PC-9 (cell line): ENCODE measurements around the gene DDIT4. TPM values are rescaled to one million over a fixed set of nuclear protein-coding genes. Genes with fewer than 3 reads are reported as not detected.

Experiments
- BruUV-seq: library from RNA; stranded (reverse); fragments of 400-500 nt; replicated peaks from 2 replicates; lab custom pipeline; 2021; lab: Mats Ljungman, UMichigan
- CTCF ChIA-PET: fragments of 300-600 bp; sonication (Branson Sonifier 250); formaldehyde crosslinking; loops from one replicate; lab custom pipeline; 2022; ENCODE audit warnings: antibody characterized with exemption; lab: Charles Lee
- POLR2A ChIA-PET: fragments of 300-600 bp; sonication (Branson Sonifier 250); formaldehyde crosslinking; loops from one replicate; lab custom pipeline; 2022; ENCODE audit warnings: antibody characterized with exemption; ENCODE audit not compliant: unreplicated experiment; lab: Charles Lee
- DNase-seq, 2 experiments: peaks; one replicate each; pipeline versions ENCODE4 v3.0.0 to v3.0.0-alpha.2; 2015 to 2022; ENCODE audit warnings: mixed read lengths in 1 of 2
- H2AFZ ChIP-seq: fragments of 200-600 bp; sonication (generic); 2 replicates; pipeline ENCODE4 v1.8.1; 2017; ENCODE audit warnings: antibody characterized with exemption
- H3F3A ChIP-seq: fragments of 200-600 bp; sonication (generic); 2 replicates; pipeline ENCODE4 v1.8.1; 2017; ENCODE audit warnings: antibody characterized with exemption, mild to moderate bottlenecking, low read depth; ENCODE audit not compliant: insufficient read depth
- H3K27ac ChIP-seq: fragments of 200-600 bp; sonication (generic); 2 replicates; pipeline ENCODE4 v1.6.1; 2016; ENCODE audit warnings: mixed run types
- H3K27me3 ChIP-seq: fragments of 200-600 bp; sonication (generic); 2 replicates; pipeline ENCODE4 v1.6.1; 2016; ENCODE audit warnings: low read depth, mixed run types; ENCODE audit not compliant: insufficient read depth
- H3K36me3 ChIP-seq: fragments of 200-600 bp; sonication (generic); 2 replicates; pipeline ENCODE4 v1.6.1; 2016; ENCODE audit warnings: low read depth, mixed run types
- H3K4me1 ChIP-seq: fragments of 200-600 bp; sonication (generic); replicated peaks from 2 replicates; pipeline ENCODE4 v1.6.1; 2016; ENCODE audit warnings: mixed run types; ENCODE audit not compliant: insufficient read depth
- H3K4me2 ChIP-seq: fragments of 200-600 bp; sonication (generic); 2 replicates; pipeline ENCODE4 v1.6.1; 2017; ENCODE audit warnings: mixed run types
- H3K4me3 ChIP-seq: fragments of 200-600 bp; sonication (generic); 2 replicates; pipeline ENCODE4 v1.6.1; 2016; ENCODE audit warnings: mixed run types
- H3K79me2 ChIP-seq: fragments of 200-600 bp; sonication (generic); 2 replicates; pipeline ENCODE4 v1.6.1; 2017; ENCODE audit warnings: low read depth, mixed run types
- H3K9me2 ChIP-seq: fragments of 200-600 bp; sonication (generic); 2 replicates; pipeline ENCODE4 v1.8.1; 2017; ENCODE audit warnings: mild to moderate bottlenecking; ENCODE audit not compliant: insufficient read depth
- H3K9me3 ChIP-seq: fragments of 200-600 bp; sonication (generic); 2 replicates; pipeline ENCODE4 v1.8.1; 2016; ENCODE audit warnings: low read depth; ENCODE audit not compliant: insufficient read depth
- H4K20me1 ChIP-seq: fragments of 200-600 bp; sonication (generic); 2 replicates; pipeline ENCODE4 v1.8.1; 2017; ENCODE audit not compliant: insufficient read depth
- EZH2 ChIP-seq: fragments of 200-600 bp; sonication (generic); IDR thresholded peaks from 2 replicates; pipeline ENCODE4 v1.8.0; 2017; ENCODE audit warnings: antibody characterized with exemption, low read depth
- intact Hi-C: fragments of 100-400 bp; cut with micrococcal nuclease; formaldehyde crosslinking; loops from one replicate; pipeline ENCODE4 v1.10.0; 2022; ENCODE audit not compliant: unreplicated experiment
- total RNA-seq: library from RNA; stranded (reverse); gene quantifications from 2 replicates; pipeline ENCODE4 v1.2.3, GENCODE V29; 2021
- TF ChIP-seq, protein P1 (sequence below): fragments of 200-600 bp; sonication (generic); conservative IDR thresholded peaks from 2 replicates; pipeline ENCODE4 v1.6.1; 2017; ENCODE audit warnings: mixed run types, antibody characterized with exemption, mild to moderate bottlenecking, moderate library complexity

DDIT4 gene
- total RNA-seq, 1 experiment from 2014 or later: 212 TPM

GRCh38 chr10:72257051-72257892 is 16.5 kb upstream of the DDIT4 start:
- no peaks in the 10 kb centered on the region for H3K9me3 ChIP-seq
- ChIA-PET CTCF (interaction anchor here (0.7 kb wide), 1 partner anchor 121 kb away, joined by 8 read pairs; no protein-coding TSS in a partner anchor), POLR2A (no interaction called here)
- H3K27ac ChIP-seq: no peak overlapping the region
- H2AFZ ChIP-seq: no peak overlapping the region
- peaks cover 37% of the 10 kb centered on the region for H3F3A ChIP-seq
- no peaks in the 10 kb centered on the region for H4K20me1 ChIP-seq
- BruUV-seq: no TSS peak
- H3K4me3 ChIP-seq: no peak overlapping the region
- peaks cover 47% of the 10 kb centered on the region for H3K4me1 ChIP-seq
- no peaks in the 10 kb centered on the region for H3K36me3 ChIP-seq
- no peaks in the 10 kb centered on the region for H3K27me3 ChIP-seq
- no peaks in the 10 kb centered on the region for H3K79me2 ChIP-seq
- DNase-seq: no peak
- no peak for TF ChIP-seq EZH2
- TF ChIP-seq, protein P1, sequence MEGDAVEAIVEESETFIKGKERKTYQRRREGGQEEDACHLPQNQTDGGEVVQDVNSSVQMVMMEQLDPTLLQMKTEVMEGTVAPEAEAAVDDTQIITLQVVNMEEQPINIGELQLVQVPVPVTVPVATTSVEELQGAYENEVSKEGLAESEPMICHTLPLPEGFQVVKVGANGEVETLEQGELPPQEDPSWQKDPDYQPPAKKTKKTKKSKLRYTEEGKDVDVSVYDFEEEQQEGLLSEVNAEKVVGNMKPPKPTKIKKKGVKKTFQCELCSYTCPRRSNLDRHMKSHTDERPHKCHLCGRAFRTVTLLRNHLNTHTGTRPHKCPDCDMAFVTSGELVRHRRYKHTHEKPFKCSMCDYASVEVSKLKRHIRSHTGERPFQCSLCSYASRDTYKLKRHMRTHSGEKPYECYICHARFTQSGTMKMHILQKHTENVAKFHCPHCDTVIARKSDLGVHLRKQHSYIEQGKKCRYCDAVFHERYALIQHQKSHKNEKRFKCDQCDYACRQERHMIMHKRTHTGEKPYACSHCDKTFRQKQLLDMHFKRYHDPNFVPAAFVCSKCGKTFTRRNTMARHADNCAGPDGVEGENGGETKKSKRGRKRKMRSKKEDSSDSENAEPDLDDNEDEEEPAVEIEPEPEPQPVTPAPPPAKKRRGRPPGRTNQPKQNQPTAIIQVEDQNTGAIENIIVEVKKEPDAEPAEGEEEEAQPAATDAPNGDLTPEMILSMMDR: no peak
- H3K9me2 ChIP-seq: no peaks in the 10 kb centered on the region
- intact Hi-C loops: no loop called here
- H3K4me2 ChIP-seq: no peak overlapping the region

GRCh38 chr10:72258617-72259016 is 15.1 kb upstream of the DDIT4 start:
- intact Hi-C loops: no loop called here
- 0 out of 2 replicates have a peak overlapping the region, but pooled peaks have one; percentile 13 for H3K4me2 ChIP-seq
- no peaks in the 10 kb centered on the region for H3K36me3 ChIP-seq
- no peaks in the 10 kb centered on the region for H3K9me3 ChIP-seq
- BruUV-seq: no TSS peak
- no peak for DNase-seq
- no peaks in the 10 kb centered on the region for H3K79me2 ChIP-seq
- no peaks in the 10 kb centered on the region for H3K27me3 ChIP-seq
- H3K4me1 ChIP-seq: peaks cover 60% of the 10 kb centered on the region
- H2AFZ ChIP-seq: no peak overlapping the region
- H3K9me2 ChIP-seq: no peaks in the 10 kb centered on the region
- H3K27ac ChIP-seq: peak overlapping the region; percentile 97
- H3F3A ChIP-seq: peaks cover 49% of the 10 kb centered on the region
- POLR2A ChIA-PET: interaction anchor here (0.6 kb wide), 2 partner anchors 14 to 73 kb away, joined by 3 to 6 read pairs; no protein-coding TSS in a partner anchor
- TF ChIP-seq, protein P1: no peak
- TF ChIP-seq EZH2: no peak
- no peaks in the 10 kb centered on the region for H4K20me1 ChIP-seq
- no peak overlapping the region for H3K4me3 ChIP-seq
- CTCF ChIA-PET: interaction anchor here (0.6 kb wide), 1 partner anchor 73 kb away, joined by 4 read pairs; no protein-coding TSS in a partner anchor

- Histone ChIP-seq H3K9me2 (no peaks in the 10 kb centered on the region), H3K36me3 (no peaks in the 10 kb centered on the region), H3K27me3 (no peaks in the 10 kb centered on the region), H3K27ac (peak overlapping the region; percentile 97), H3K4me2 (peak overlapping the region; percentile 94), H3K4me1 (peaks cover 69% of the 10 kb centered on the region), H3K79me2 (no peaks in the 10 kb centered on the region), H2AFZ (no peak overlapping the region), H3K9me3 (no peaks in the 10 kb centered on the region), H3F3A (peaks cover 59% of the 10 kb centered on the region), H4K20me1 (no peaks in the 10 kb centered on the region), H3K4me3 (no peak overlapping the region)
- BruUV-seq: TSS peak; percentile 66
- intact Hi-C loops: loop anchor here (1.0 to 2.0 kb wide), 2 partner anchors 11 to 179 kb away; no protein-coding TSS in a partner anchor
- ChIA-PET POLR2A (interaction anchor here (0.5 to 0.7 kb wide), 6 partner anchors 12 to 858 kb away, joined by 3 to 12 read pairs (median 6); no protein-coding TSS in a partner anchor), CTCF (interaction anchor here (0.5 to 0.7 kb wide), 4 partner anchors 11 to 70 kb away, joined by 3 to 9 read pairs (median 6); no protein-coding TSS in a partner anchor)
- TF ChIP-seq EZH2: no peak
- TF ChIP-seq, protein P1: no peak; the same call in 1 of the 2 replicates
- DNase-seq: no peak
These were observed 14.1 kb upstream of the DDIT4 start for GRCh38 chr10:72259491-72260238.
